Measurements from ENCODE around the gene TIAM2. TPM values are rescaled to one million over a fixed set of nuclear protein-coding genes. Genes with fewer than 3 reads are reported as not detected.

The TIAM2 gene
- total RNA-seq, 1 experiment from 2014 or later = 8.3 TPM

DNA sequence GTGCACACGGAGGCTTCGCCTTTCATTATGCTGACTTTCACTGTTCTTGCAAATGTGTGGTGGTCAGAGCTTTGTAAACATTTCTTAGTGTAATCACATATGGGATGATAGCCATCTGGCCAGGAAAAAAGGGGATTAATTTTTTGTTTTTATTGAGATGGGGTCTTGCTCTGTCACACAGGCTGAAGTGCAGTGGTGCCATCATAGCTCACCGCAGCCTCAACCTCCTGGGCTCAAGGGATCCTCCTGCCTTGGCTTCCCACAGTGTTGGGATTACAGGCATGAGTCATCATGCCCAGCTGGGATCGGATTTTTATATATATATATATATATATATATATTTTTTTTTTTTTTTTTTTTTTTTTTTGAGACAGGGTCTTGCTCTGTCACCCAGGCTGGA lies 11.0 kb upstream of the TIAM2 start:
- no peak for DNase-seq (ENCODE audit: low spot score)
- in situ Hi-C loops (cut with HindIII; ENCODE audit: low sequenced_read_pairs) = no loop called here

DNA sequence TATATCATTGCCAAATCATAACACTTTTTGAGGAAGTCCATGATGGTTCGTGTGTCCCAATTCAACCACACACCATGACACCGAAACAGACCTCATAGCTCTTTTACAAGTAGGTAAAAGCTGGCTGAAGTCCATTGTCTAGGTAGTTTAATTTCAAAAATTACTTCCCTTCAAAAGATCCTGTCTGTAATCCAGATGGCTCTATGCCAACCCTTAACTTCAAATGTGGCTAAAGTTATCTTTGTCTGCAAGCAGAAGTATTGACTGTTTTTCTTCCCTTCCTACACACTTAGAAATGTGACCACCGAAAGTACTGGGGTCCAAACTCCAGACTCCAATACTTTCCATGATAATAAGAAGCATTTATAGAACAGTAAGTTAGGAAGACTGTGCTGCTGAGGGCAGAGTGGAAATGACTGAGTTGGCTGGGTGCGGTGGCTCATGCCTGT lies 8.3 kb upstream of the TIAM2 start:
- in situ Hi-C loops (cut with HindIII; ENCODE audit: low sequenced_read_pairs) = no loop called here
- no peak for DNase-seq (ENCODE audit: low spot score)

DNA sequence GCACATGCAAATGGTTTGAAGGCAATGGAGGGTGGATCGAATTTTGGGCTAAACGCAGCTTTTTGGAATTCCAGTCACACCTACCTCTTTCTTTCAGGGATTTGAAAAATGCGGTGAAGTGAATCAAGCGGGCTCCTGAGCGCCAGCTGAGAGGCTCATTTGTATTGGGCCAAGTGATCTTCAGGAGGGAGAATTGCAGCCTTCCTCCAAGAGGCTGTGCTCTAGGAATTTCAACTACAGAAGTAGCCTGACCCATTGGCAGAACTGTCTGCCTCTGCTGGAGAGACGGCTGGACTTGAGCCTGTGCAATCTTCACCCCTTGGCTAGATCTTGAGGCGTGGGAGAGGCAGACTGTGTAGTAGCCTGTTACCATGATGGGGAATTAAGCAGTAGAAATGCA lies 5.7 kb upstream of the TIAM2 start:
- in situ Hi-C loops (cut with HindIII; ENCODE audit: low sequenced_read_pairs) = no loop called here
- DNase-seq (ENCODE audit: low spot score) = no peak

DNA sequence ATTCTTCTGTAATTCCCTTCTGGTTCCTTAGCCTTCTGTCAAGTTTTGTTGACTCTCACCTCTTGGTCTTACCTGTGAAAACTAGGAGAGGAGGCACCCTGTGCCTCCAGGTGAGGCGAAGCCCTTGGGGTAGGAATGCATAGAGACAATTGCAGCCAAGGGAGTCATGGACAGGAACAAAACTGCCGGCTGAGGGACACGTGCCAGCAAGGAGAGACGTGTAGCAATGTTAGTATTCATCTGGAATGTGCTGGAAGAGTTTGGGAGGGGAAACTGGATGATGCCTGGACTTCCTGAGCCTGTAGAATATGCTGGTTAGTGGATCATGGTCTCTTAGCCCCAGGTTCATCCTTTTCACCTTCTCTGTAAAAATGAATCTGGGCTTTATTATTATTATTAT lies 3.9 kb upstream of the TIAM2 start:
- DNase-seq (ENCODE audit: low spot score) = no peak
- in situ Hi-C loops (cut with HindIII; ENCODE audit: low sequenced_read_pairs) = no loop called here

DNA sequence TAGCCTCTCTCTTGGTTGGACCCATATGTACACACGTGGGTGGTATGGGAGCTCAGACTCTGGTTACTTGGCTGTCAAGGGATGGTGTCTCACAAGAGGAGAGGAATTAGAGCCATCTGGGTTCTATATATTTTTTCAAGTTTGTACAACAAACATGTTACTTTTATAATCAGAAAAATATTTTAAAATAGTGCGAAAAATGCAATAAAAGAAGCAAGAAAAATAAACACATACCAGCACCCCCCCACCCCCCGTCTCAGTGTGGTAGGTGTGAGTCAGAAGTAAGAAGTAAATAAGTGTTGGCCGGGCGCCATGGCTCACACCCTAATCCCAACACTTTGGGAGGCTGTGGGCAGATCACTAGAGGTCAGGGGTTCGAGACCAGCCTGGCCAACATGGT lies 2.1 kb upstream of the TIAM2 start:
- in situ Hi-C loops (cut with HindIII; ENCODE audit: low sequenced_read_pairs) = no loop called here
- DNase-seq (ENCODE audit: low spot score) = no peak

DNA sequence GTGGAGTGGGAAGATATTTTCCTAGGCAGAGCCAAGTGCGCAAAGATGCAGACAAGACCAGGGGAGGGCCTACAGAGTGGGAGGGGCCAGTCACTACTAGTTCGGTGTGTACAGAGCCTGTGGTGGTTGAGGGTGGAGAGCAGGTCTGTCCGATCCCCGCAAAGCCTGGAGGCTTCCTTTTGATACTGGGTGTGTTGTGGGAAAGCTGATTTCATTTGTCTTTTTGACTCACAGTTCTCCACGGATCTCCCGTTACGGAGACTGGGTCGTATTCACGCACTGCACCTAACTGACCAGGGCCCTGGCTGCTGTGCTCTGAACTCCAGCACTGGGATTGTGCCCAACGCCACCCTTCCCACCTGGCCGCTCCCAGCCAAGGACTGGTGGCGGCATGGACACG lies 1.4 kb upstream of the TIAM2 start:
- DNase-seq (ENCODE audit: low spot score) = no peak
- in situ Hi-C loops (cut with HindIII; ENCODE audit: low sequenced_read_pairs) = no loop called here

DNA sequence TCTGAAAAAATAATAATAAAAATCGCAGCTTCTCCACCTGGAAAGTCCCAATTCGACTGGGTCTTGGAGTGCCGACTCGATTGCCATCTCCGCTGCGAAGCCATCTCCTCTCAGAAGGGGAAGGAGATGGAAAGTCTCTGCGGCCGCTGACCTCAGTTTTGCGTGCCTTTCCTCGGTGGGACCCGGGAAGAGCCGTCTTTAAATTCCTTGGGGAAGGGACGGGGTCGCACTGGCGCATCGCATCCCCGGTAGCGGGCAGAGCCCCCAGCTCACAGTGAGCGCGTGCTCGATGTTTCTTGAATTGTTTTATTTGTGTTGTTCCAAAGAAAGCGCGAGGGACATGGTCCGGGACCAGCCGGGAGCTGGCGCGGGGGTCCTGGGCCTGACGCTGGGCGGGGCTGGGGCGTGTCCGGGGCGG lies 270 bp upstream of the TIAM2 start:
- in situ Hi-C loops (cut with HindIII; ENCODE audit: low sequenced_read_pairs) = no loop called here
- no peak for DNase-seq (ENCODE audit: low spot score)

DNA sequence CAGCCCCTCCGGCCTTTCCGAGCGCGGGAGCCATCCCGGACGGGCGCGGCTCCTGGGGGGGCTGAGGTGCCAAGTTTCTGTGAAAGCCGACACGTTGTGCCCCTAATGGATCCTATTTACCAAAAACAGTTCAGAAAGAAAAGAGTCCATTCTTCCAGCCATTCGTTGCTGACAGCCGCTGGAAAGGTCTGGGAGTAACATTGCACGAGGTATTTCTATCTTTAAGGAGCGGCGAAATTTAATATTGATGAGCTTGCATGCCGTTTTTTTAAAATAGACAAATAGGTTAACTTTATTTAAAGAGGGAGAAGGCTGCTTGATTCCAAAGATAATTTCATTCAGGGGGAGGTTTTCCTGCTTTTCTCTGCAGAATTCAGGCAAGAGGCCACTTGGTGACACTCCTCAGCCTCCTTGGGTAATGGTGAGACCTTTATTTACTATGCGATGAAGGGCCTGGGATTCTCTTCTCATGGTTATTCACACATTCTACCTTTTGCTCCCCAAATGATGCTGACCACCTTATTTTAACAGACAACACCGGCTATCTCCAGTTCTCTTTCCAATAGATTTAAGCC lies 988 bp downstream of the TIAM2 start:
- no peak for DNase-seq (ENCODE audit: low spot score)
- in situ Hi-C loops (cut with HindIII; ENCODE audit: low sequenced_read_pairs) = no loop called here

DNA sequence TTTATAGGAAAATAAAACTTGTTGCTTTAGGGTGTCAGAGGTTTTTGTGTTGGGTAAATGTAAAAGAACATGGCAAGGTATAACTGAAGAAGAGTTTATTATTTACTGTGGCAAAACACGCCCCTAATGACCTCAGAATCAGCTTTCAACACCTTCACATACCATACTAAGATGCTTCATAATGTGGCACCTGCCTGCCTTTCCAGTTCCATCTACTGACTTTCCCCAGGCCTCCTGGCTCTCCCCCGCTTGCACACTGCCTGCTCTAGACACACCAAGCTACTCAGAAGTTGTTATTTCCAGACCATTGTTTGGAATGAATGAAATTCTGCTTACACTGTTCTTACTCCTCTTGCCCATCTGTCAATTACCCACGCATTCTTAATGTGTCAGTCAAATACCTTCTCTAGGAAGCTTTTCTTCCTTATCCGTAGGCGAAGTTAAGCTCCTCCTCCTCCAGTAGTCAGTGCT lies 1.8 kb downstream of the TIAM2 start:
- no peak for DNase-seq (ENCODE audit: low spot score)
- in situ Hi-C loops (cut with HindIII; ENCODE audit: low sequenced_read_pairs) = no loop called here

DNA sequence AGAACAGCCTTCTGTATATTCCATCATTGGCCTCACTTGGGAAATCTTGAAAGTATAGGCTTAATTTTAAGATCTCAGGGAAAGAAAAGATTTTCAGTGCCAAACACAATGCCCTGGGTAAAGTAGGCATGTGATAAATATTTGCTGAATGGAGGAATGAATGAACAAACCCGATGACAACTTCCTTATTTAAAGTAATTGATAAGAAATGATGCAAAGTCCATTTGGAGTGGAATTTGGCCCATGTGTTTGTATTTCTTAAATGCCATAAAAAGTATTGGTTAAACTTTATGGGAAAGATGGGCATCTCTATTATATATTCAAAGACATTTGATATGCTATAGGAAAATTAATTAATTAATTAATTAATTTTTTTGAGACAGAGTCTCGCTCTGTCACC lies 3.7 kb downstream of the TIAM2 start:
- in situ Hi-C loops (cut with HindIII; ENCODE audit: low sequenced_read_pairs) = no loop called here

DNA sequence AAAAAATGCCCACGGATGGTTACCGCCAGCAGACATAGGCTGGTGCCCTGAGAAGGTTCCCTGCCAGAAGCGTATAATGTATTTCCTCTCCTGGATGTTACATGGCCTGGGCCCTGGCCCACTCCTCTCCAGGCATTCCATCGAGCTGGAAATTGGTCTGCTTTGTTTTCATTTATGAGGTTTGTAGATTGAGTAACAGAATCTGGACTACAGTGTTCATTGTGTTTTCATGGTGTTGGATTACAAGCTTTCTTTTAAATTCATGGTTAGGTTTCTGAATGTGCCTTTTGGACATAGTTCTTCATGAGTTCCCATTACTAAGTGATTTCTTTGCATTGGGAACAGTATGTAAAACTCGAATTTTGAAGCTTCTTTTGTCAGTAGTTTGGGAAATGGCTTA lies 6.4 kb downstream of the TIAM2 start:
- in situ Hi-C loops (cut with HindIII; ENCODE audit: low sequenced_read_pairs) = no loop called here
- DNase-seq (ENCODE audit: low spot score) = no peak

More for the DNA sequence above, 3.7 kb downstream of the TIAM2 start:
- DNase-seq (ENCODE audit: low spot score) = no peak

DNA sequence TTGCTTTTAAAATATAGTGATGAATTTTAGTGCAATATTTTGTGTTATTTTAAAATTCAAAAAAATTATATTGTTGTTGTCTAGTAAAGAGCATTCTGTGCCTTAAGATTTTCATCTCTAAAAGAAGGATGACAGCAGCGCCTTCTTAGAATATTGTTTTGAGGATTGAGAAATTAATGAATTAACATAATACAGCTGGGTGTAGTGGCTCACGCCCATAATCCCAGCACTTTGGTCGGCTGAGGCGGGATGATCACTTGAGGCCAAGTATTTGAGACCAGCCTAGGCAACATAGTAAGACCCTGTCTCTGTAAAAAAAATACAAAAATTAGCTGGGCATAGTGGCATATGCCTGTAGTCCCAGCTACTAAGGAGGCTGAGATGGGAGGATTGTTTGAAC lies 6.8 kb downstream of the TIAM2 start:
- in situ Hi-C loops (cut with HindIII; ENCODE audit: low sequenced_read_pairs) = no loop called here
- DNase-seq (ENCODE audit: low spot score) = no peak

DNA sequence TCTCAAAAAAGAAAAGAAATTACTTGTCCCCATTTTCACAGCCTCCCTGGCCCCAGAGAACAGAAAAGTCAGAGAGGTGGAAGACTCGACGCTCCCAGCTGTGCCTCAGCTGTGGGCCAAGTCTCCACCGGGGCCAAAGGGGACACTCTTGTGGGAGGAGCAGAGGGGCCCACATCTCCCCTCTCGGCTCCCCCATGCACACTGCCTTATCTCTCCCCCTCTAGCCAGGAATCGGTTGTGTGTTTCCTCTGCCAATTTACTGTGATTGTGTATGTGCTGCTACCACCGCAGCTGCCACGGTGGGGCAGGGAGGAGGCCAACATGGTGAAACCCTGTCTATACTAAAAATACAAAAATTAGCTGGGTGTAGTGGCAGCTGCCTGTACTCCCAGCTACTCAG lies 8.4 kb downstream of the TIAM2 start:
- DNase-seq (ENCODE audit: low spot score) = no peak
- in situ Hi-C loops (cut with HindIII; ENCODE audit: low sequenced_read_pairs) = no loop called here

DNA sequence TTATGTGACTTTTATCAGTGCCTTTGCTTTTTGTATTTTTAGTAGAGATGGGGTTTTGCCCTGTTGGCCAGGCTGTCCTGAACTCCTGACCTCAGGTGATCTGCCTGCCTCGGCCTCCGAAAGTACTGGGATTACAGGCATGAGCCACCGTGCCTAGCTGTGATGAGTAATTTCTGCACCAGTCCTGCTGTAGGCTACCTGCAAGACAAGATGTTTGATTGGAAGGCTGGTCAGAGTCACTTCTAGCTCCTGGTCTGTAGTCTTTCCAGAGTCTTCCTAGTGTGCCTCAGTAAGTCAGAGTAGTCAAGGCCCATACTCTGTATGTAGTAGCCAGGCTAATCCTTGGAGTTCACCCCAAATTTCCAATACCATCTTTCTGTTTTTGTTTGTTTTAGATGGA lies 8.9 kb downstream of the TIAM2 start:
- in situ Hi-C loops (cut with HindIII; ENCODE audit: low sequenced_read_pairs) = no loop called here

DNA sequence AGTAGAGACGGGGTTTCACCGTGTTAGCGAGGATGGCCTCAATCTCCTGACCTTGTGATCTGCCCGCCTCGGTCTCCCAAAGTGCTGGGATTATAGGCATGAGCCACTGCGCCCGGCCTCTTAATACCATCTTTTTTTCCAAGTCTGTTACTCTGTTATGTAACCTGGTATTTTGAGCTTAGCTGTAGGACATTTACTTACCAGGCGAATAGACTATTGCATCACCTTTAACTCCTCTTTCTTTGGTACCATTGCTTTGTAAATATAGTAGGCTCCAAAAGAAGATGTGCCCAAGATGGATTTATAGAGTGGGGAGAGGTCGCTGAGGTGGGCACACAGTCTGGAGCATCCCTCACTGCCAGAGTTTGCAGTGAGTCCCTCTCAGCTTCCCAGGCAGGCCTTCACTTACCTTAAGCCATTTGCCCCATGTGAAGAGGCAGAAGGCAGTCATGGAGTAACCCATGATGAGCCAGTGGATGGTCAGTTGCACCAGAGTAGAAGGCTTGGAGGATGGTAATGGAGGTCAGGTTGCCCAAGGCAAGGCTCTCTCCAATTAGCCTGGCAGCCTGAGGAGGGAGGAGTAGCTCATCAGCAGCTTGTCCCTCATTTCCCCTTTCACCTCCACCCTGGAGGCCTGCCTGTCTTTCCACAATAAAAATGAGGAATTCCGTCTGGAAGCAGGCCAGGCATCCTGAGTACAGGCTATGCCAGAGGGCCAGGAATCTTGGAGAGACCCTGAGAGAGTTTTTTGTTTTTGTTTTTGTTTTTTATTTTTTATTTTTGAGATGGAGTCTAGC lies 9.7 kb downstream of the TIAM2 start:
- in situ Hi-C loops (cut with HindIII; ENCODE audit: low sequenced_read_pairs) = no loop called here

More for the DNA sequence above, 8.9 kb downstream of the TIAM2 start:
- no peak for DNase-seq (ENCODE audit: low spot score)

DNA sequence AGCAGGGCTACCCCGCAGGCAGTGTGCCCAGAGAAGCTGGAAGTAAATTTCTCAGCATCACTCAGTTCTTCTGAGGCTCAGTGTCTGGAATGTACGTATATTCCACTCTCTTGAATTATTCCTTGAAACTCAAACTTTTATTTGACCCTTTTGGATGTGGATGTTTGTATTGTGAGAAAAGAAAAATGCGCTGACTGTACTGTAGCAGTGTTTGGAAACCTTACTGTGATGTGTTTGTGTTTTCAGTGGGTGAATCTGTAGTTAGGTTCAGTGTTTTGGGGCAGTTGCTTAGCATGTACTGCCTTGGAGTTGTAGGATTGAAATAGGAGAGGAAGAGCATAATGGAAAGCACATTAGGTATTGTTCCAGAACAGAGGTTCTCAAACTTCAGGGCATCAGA lies 13.5 kb downstream of the TIAM2 start:
- in situ Hi-C loops (cut with HindIII; ENCODE audit: low sequenced_read_pairs) = no loop called here
- DNase-seq (ENCODE audit: low spot score) = no peak

More for the DNA sequence above, 9.7 kb downstream of the TIAM2 start:
- no peak for DNase-seq (ENCODE audit: low spot score)

DNA sequence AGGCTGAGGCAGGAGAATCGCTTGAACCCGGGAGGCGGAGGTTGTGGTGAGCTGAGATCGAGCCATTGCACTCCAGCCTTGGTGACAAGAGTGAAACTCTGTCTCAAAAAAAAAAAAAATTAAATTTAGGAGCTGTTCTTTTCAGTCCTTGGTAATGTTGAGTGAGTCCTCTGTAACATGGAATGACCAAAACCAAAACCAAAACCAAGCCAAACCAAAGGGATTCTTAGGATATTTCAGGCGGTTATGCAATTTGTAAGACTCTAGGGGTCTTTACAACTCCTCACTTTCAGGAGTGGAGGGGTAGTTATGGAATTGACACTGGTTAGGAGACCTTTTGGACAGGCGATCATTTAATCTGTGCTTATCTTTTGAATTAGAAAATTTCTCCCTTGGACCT lies 15.8 kb downstream of the TIAM2 start:
- in situ Hi-C loops (cut with HindIII; ENCODE audit: low sequenced_read_pairs) = no loop called here
- DNase-seq (ENCODE audit: low spot score) = no peak

DNA sequence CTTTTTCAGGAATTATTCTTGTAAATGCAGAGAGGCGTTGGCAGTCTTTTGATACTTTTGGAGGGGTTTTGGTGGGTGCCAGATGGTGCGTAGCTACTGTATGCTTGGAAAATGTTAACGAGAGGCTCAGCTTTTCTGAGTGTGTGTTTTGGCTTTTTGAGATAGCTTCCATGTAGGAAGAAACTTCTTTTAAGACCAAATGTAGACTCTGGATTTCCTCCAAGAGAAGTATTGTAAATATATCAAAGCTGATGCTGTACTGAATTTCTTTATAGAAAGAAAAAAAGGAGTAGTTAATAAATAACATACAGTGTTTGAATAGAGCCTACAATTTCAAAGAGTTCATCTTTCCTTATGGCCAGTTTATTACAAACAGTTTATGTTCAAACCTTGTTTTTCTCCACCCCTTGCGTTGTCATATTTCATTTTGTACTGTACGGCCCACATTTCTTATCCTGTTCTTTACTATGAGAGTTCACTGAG lies 16.7 kb downstream of the TIAM2 start:
- DNase-seq (ENCODE audit: low spot score) = no peak
- in situ Hi-C loops (cut with HindIII; ENCODE audit: low sequenced_read_pairs) = no loop called here

DNA sequence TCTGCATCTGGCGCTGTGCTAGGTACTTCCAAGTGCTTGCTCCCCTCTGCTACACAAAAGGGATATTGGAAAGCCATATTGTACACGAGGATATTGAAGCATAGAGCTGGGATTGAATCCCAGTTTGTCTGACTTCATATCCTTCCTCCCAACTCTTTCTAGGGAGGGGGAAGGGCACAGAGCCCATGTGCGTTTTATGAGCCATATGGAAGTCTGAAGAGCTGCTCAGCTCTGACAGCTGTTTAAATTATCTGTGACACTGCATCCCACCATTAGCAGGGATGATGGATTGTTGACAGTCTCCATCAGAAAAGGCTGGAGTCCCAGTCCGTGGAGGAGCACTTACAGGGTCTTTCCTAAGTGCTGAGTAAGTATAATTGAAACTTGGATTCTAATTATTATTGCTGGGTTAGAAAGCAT lies 18.4 kb downstream of the TIAM2 start:
- in situ Hi-C loops (cut with HindIII; ENCODE audit: low sequenced_read_pairs) = no loop called here
- no peak for DNase-seq (ENCODE audit: low spot score)

DNA sequence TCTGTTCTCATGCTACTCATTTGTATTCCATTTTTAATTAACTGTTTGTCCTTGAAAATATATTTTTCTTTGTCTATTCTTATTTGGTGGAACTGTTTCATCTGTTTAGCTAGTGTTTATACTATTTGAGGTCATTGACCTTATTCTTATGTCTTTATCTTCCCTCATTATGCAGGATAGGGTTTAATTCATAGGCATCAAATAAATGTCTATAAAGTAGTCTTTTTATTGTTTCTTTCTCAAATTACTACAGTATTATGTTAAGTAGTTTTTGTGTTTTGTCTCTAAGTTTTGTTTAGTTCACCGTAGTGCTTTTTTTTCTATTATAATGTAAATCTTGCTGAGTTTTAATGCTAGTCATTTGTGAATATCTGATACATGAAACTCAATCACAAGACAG lies 19.0 kb downstream of the TIAM2 start:
- in situ Hi-C loops (cut with HindIII; ENCODE audit: low sequenced_read_pairs) = no loop called here
- no peak for DNase-seq (ENCODE audit: low spot score)
